ENCODE results near the gene CPT1C.

The CPT1C gene

GRCh38 chr19:49755956-49756355 is 65.0 kb downstream of the CPT1C start:
- Histone ChIP-seq H3K36me3 (ENCODE audit: control insufficient read depth, insufficient read depth, low read length) (no peaks in the 10 kb centered on the region), H3K9ac (ENCODE audit: low read depth, low read length) (no peak overlapping the region), H3K4me3 (ENCODE audit: low read depth, low read length) (no peak overlapping the region), H3K4me1 (ENCODE audit: control insufficient read depth, insufficient read depth, low read length) (peaks cover 2% of the 10 kb centered on the region), H3K9me3 (ENCODE audit: control insufficient read depth, insufficient read depth, low read length) (no peaks in the 10 kb centered on the region), H3K27me3 (ENCODE audit: control insufficient read depth, insufficient read depth, low read length) (no peaks in the 10 kb centered on the region)

GRCh38 chr19:49758292-49758691 is 67.4 kb downstream of the CPT1C start:
- Histone ChIP-seq H3K27me3 (ENCODE audit: control insufficient read depth, insufficient read depth, low read length) (no peaks in the 10 kb centered on the region), H3K4me1 (ENCODE audit: control insufficient read depth, insufficient read depth, low read length) (peaks cover 2% of the 10 kb centered on the region), H3K9me3 (ENCODE audit: control insufficient read depth, insufficient read depth, low read length) (no peaks in the 10 kb centered on the region), H3K4me3 (ENCODE audit: low read depth, low read length) (no peak overlapping the region), H3K36me3 (ENCODE audit: control insufficient read depth, insufficient read depth, low read length) (no peaks in the 10 kb centered on the region), H3K9ac (ENCODE audit: low read depth, low read length) (peak overlapping the region; percentile 24)

- H3K4me3 ChIP-seq (ENCODE audit: low read depth, low read length) = no peak overlapping the region
Measured at GRCh38 chr19:49761249-49761624, 70.3 kb downstream of the CPT1C start.

GRCh38 chr19:49761625-49762311 is 70.9 kb downstream of the CPT1C start:
- no peak overlapping the region for H3K9ac ChIP-seq (ENCODE audit: low read depth, low read length)
- H3K36me3 ChIP-seq (ENCODE audit: control insufficient read depth, insufficient read depth, low read length) = no peaks in the 10 kb centered on the region
- no peaks in the 10 kb centered on the region for H3K9me3 ChIP-seq (ENCODE audit: control insufficient read depth, insufficient read depth, low read length)
- no peak overlapping the region for H3K4me3 ChIP-seq (ENCODE audit: low read depth, low read length)
- H3K4me1 ChIP-seq (ENCODE audit: control insufficient read depth, insufficient read depth, low read length) = peaks cover 2% of the 10 kb centered on the region
- H3K27me3 ChIP-seq (ENCODE audit: control insufficient read depth, insufficient read depth, low read length) = no peaks in the 10 kb centered on the region

More at GRCh38 chr19:49761249-49761624, 70.3 kb downstream of the CPT1C start:
- no peaks in the 10 kb centered on the region for H3K36me3 ChIP-seq (ENCODE audit: control insufficient read depth, insufficient read depth, low read length)
- peaks cover 2% of the 10 kb centered on the region for H3K4me1 ChIP-seq (ENCODE audit: control insufficient read depth, insufficient read depth, low read length)
- no peaks in the 10 kb centered on the region for H3K27me3 ChIP-seq (ENCODE audit: control insufficient read depth, insufficient read depth, low read length)
- no peaks in the 10 kb centered on the region for H3K9me3 ChIP-seq (ENCODE audit: control insufficient read depth, insufficient read depth, low read length)
- H3K9ac ChIP-seq (ENCODE audit: low read depth, low read length) = no peak overlapping the region

GRCh38 chr19:49763230-49763629 is 72.3 kb downstream of the CPT1C start, which contains the start of gene TSKS:
TSS of gene TSKS (minus strand) at chr19:49763306. CDS start at chr19:49763247, 59 bp downstream.
- Histone ChIP-seq H3K9ac (ENCODE audit: low read depth, low read length) (no peak within 1 kb of the TSS), H3K27me3 (ENCODE audit: control insufficient read depth, insufficient read depth, low read length) (no peaks in the 10 kb centered on the region), H3K4me3 (ENCODE audit: low read depth, low read length) (no peak within 1 kb of the TSS), H3K36me3 (ENCODE audit: control insufficient read depth, insufficient read depth, low read length) (no peaks in the 10 kb centered on the region), H3K4me1 (ENCODE audit: control insufficient read depth, insufficient read depth, low read length) (peaks cover 5% of the 10 kb centered on the region), H3K9me3 (ENCODE audit: control insufficient read depth, insufficient read depth, low read length) (no peaks in the 10 kb centered on the region)
